GM08714 (cell line): Measurements from ENCODE around the gene ZFAND3.

Experiments
- H3K4me3 ChIP-seq: fragments of 200-500 bp; sonication (Bioruptor generic); 2 replicates; pipeline ENCODE4 v1.5.1; 2014; ENCODE audit warnings: mild to moderate bottlenecking, low read length, inconsistent platforms
- ZNF274 ChIP-seq: IDR thresholded peaks from 2 replicates; pipeline ENCODE4 v1.6.1; 2012; ENCODE audit warnings: mild to moderate bottlenecking, low read depth, low read length

Gene ZFAND3

GRCh38 chr6:38164671-38165108 lies 345.2 kb downstream of the ZFAND3 start:
- TF ChIP-seq ZNF274 = no peak
- H3K4me3 ChIP-seq = no peak overlapping the region

- TF ChIP-seq ZNF274 = no peak
- H3K4me3 ChIP-seq = no peak overlapping the region
These were observed 347.1 kb downstream of the ZFAND3 start for GRCh38 chr6:38166411-38167240.

- no peak overlapping the region for H3K4me3 ChIP-seq
- TF ChIP-seq ZNF274 = no peak
These were observed 348.1 kb downstream of the ZFAND3 start for GRCh38 chr6:38167598-38167997.

GRCh38 chr6:38168126-38168525 lies 348.6 kb downstream of the ZFAND3 start:
- H3K4me3 ChIP-seq = no peak overlapping the region
- TF ChIP-seq ZNF274 = no peak

- no peak overlapping the region for H3K4me3 ChIP-seq
- TF ChIP-seq ZNF274 = no peak
These were observed 349.2 kb downstream of the ZFAND3 start for GRCh38 chr6:38168699-38169098.

- no peak for TF ChIP-seq ZNF274
These were observed 349.9 kb downstream of the ZFAND3 start for GRCh38 chr6:38169221-38169976.

GRCh38 chr6:38169977-38170526 lies 350.5 kb downstream of the ZFAND3 start:
- H3K4me3 ChIP-seq = no peak overlapping the region
- no peak for TF ChIP-seq ZNF274

More at GRCh38 chr6:38169221-38169976, 349.9 kb downstream of the ZFAND3 start:
- H3K4me3 ChIP-seq = no peak overlapping the region

GRCh38 chr6:38170666-38171355 lies 351.3 kb downstream of the ZFAND3 start:
- TF ChIP-seq ZNF274 = no peak
- no peak overlapping the region for H3K4me3 ChIP-seq

- no peak overlapping the region for H3K4me3 ChIP-seq
- TF ChIP-seq ZNF274 = no peak
These were observed 352.6 kb downstream of the ZFAND3 start for GRCh38 chr6:38171997-38172738.

- no peak for TF ChIP-seq ZNF274
- H3K4me3 ChIP-seq = no peak overlapping the region
These were observed 353.3 kb downstream of the ZFAND3 start for GRCh38 chr6:38172739-38173410.

GRCh38 chr6:38173909-38174308 lies 354.4 kb downstream of the ZFAND3 start:
- TF ChIP-seq ZNF274 = no peak
- no peak overlapping the region for H3K4me3 ChIP-seq

- H3K4me3 ChIP-seq = no peak overlapping the region
- TF ChIP-seq ZNF274 = no peak
These were observed 354.8 kb downstream of the ZFAND3 start for GRCh38 chr6:38174315-38174714.
